ENCODE results near the gene PID1.
"Not testable (repeated sequence)": the region's sequence is repeated elsewhere in the genome, so short reads cannot be mapped to it uniquely, and the experiment has no call there.

PID1 gene

DNA sequence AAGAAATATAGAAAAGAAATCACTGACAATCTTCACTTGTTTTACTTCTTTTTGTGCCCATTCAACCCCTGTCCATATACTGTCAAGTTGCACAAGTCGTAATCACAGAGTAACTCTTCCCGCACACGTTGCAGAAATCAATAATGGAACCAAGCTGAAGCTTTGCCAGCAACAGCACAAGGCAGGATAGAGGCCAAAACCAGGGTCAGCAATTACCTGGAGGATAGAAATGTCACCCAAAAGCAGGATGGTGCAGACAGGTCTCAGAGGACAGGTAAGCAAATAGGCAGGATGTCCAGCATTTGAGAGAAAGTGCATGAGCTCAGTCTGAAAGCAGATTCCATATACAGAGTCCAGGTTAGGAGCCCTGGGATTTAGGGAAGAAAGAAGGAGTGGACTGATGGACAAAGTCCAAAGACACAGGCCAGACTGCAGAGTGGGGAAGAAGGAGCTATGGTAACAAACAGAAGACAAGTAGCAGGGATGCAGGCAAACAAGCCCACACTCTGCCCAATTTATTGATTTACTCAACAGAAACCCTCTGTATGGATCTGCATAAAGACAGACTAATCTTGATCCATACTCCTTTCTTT, 52.7 kb downstream of the PID1 start:
- no peak for DNase-seq

DNA sequence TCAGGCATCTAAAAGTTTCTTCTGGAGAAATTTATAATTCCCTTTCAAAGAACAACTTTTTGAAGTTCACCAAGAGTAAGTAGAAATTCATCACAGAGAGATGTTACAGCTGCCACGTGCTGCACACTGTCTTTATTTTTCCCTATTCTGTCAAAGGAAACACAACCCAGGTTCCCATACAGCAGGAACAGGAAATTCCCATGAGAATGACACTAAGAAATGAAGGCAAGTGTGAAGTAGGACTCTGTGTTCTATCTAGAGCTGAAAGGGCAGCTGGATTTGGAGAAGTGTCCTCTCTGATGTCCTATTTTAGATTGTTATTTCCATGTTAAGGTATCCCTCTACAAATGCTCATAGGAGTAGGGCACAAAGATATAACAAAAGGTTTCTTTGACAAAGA, 58.8 kb downstream of the PID1 start:
- DNase-seq = no peak

DNA sequence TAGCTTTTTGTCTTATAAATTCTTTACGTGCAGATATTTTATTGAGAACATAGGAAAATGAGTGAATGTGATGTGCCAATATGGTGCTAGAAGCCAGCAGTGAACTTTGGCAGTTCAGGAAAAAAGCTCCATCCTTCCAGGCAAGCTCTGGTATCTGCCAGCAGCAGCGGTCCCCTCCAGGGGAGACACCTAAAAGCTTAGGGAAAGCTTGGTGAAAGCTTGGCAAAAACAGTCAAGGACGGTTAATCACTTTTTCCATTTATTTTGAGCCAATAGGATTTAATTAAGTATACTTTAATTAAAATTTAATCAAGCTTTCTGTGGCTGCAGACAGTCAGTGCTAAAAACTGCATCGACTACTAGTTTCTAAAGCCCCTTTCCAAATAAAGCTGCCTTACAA, 60.4 kb downstream of the PID1 start:
- peak in 1 of 51 donors; percentile 3 for DNase-seq

DNA sequence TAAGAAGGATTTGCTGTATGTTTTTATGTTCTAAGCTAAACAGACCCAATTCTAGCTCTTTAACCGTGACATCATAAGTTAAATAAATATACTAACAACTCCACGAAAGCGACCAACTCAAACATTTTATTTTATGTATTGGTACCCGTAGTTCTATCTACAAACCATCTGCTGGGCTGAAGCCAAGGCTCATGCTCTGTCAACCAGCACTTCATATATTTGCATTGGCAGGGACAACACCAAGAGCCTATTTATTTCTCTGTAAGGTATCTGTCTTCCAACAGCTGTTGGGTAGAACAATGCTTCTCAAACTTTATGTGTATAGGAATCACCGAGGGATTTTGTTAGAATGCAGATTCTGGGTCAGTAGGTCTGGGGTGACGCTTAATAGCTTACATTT, 64.5 kb downstream of the PID1 start:
- DNase-seq = no peak

DNA sequence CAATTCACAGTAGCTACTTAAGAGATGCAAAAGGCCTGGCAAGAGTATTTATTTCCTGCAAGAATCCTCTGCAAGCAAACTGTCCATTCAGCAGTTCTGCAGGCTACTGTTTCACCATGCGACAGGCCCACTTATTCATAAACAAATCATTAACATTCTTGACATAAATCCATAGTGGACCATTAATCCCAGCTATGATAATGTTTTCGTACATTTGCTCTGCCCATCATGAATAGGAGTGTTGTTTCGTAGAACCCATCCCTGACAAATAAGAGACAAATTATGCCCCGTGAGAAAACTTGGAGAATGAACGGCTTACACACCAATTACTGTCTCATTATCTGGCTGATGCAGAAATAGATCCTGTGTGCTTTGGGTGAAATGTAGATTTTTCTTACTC, 65.4 kb downstream of the PID1 start:
- DNase-seq = peak in 1 of 51 donors; percentile 5

DNA sequence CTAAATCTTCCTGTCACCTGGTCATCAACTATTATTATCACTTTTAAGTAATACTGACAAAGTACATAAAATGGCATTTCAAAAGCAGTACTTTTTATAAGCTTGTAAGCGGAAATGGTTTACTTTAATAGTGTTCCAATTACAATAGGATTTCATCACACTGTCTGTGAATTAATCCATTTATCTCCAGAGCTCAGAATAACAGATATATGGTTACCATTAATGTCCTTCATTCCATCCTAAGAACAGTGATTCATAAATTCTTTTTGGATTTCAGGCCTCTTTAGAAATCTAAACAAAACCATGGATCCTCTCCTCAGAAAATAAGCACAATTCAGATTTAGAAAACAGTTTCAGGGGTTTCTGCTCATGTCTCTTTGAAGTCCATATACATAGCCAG, 68.4 kb downstream of the PID1 start:
- DNase-seq = no peak

DNA sequence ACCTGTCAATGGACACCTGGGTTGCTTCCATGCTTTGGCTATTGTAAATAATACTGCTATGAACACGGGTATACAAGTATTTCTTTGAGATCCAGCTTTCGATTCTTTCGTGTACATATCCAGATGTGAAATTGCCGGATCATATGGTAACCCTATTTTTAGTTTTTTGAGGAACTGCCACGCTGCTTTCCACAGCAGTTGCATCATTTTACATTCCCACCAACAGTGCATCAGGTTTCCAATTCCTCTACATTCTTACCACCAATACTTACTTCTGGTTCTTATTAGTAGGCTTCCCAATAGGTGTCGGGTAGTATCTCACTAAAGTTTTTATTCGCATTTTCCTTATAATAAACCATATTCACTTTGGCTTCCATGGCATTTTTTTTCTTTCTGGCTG, 69.6 kb downstream of the PID1 start:
- no peak for DNase-seq

DNA sequence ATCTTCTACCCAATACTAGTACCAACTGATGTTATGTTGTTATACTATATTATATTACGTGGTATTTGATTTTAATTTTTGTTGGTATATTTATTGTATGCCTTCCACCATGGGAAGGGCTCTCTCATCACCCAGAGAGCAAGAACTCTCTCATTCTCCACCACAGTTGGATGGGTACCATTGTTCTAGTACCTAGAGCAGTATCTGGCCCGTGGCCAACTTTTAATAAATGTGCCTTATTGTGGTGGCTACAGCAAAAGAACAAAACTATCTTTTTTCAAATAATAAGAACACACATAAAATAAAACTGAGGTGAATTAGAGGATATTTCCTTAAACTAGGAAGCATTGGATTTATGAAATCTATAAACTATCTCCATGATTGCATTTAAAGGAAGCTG, 71.8 kb downstream of the PID1 start:
- no peak for DNase-seq

DNA sequence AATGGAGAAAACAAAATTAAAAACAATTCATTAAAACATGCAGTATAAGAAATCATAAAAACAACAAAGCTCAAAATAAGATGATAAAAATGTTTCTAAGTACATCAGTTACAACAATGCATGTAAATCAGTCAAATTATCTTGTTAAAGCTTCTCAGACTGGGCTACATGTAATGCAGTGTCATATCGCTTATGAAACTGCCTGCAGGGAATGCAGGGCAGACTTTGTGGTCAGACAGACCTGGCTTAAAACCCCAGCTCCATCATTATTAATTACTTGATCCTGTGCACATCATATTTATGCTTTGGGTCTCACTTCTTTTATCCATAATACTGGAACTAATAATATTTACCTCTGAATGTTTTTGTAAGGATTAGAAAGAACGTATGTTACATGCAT, 74.6 kb downstream of the PID1 start:
- no peak for DNase-seq

DNA sequence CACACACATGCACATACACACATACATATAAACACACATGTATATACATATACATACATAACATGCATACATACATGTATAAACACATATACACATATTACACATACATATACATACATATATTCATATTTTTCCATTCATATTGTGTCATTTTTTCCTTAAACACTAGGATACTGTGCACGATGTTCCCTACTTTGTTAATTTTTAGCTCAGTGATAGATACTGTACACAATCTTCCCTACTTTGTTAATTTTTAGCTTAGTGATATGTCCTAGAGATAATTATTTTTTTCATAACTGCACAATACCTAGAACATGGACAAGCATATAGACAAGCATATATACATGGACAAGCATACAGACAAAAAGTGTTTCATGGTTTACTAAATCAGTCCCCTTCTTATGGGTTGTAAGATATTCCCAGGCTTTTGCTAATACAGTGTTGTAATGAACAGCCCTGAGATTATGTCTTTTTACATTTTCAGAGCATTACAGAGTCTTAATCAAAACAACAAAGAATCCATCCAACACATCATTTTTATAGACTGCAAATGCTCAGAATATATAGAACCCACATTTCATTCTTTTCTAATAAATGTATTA, 75.6 kb downstream of the PID1 start:
- no peak for DNase-seq

DNA sequence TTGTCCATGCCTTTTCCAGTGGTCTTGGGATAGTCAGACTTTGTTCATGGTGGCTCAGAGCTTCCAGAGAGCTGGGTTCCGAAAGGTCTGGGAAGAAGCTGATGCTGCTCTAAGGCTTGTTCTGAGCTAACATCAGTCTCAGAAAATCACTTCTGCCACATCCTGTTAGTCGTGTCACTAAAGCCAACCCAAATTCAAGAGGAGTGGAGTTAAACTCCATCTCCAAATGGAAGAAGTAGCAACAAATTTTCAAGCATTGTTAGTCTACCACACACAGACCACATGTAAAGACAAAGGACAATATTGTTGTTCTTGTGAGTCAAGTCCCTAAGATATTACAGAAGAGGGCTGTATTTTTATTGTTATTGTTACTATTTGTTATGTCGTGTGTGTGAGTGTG, 77.8 kb downstream of the PID1 start:
- no peak for DNase-seq

DNA sequence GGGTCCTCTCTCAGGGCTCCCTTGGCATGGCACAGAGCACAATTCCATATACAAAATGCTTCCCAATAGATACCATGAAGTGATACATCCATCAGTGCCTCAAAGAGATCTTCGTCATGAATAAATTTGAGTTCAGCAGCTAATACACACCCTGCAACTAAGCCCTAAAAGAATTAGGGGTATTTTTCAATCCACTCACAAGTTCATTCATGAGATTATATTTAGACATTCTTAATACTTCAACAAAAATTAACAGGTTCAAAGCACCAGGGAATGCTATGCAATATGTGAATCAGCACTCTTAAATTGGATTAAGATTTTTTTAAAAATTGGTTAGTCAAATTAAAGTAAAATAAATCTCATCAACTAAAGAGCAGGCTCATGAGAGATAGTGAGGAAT, 79.7 kb downstream of the PID1 start:
- DNase-seq = no peak

DNA sequence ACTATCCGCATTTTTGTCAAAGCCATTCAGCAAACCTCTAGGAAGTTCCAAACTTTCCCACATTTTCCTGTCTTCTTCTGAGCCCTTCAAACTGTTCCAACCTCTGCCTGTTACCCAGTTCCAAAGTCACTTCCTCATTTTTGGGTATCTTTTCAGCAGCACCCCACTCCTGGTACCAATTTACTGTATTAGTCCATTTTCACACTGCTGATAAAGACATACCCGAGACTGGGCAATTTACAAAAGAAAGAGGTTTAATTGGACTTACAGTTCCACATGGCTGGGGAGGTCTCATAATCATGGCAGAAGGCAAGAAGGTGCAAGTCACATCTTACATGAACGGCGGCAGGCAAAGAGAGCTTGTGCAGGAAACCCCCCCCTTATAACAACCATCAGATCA, 84.0 kb downstream of the PID1 start:
- not testable (repeated sequence) for DNase-seq

DNA sequence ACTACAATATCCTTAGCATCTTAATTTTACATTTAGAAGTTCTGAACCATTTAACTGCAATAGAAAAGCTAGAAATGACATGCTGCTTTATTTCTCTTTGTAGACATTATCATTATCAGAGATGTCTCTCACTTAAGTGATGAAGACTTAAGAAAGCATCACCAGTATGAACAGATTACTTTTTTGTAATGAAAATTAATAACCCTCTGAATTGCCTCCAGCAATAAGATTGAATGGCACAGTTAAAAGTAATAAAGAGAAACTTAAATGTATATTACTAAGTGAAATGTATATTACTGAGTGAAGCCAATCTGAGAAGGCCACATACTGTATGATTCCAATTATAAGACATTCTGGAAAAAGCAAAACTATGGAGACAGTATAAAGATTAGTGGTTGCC, 89.4 kb downstream of the PID1 start:
- DNase-seq = no peak

DNA sequence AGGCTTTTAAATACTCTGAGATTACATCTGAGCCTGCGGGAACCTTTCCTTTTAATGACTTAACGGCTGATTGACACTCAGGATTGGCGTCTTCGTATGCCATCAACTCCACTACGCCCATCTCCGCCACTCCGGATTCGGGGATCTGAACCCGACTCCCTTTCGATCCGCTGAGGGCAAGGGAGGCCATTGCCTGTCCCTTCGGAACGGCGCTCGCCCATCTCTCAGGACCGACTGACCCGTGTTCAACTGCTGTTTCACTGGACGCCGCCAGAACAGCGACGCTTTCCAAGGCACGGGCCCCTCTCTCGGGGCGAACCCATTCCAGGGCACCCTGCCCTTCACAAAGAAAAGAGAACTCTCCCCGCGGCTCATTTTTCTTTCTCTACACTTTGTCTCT, 90.4 kb downstream of the PID1 start:
- DNase-seq = no peak

DNA sequence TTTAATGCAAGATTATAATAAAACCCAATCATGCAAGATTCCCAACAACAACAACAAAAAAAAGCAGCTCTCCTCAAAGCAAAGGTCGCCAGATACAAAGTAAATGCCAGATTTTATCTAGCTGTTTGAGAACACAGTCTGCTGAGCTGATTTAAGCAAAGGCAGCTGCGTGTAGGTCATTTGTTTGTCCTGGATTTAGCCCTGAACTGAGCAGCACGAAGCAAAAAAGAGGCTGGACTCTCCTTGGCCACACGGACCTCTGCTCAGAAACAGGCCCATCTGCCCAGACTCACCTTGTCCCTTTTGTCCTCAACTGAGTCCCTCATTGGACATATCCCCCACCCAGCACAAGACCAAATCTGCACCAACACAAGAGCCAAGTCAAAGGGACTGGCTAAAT, 91.5 kb downstream of the PID1 start:
- DNase-seq = no peak

DNA sequence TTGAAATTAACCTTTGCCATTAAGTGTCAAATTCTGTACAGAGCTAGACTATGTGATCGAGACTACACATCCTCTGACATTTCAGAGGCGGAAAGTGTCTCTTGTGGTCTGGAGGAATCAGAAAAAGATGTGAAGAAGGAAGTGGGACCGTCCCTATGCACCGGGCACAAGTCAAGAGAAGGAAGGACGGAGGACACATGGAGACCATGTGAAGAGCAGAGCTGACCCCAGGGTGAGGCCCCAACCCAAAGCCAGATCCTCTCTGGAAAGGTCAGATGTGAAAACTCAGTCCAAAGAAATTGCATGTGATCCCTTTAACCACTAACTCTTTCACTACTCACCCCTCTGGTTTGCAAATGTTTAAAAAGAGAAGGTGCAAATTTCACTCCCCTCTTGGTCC, 92.4 kb downstream of the PID1 start:
- DNase-seq = no peak

DNA sequence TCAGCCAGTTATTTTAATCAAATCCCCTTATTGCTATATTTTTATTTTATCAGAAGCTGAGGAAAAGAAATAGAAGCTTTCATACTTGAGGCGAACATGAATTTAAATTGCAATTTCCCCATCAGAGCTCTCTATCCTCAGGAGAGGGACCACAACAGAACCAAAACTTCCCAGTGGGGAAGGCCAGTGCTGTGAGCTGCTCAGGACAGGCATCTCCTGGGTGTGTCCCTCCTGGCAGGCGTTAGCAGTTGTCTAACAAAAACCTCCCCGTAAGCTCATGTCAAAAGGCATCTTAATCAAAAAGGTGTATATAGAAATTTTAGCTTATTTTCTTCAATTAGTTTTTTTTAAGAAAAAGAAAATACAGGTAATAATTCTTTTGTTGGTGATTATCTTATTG, 93.0 kb downstream of the PID1 start:
- no peak for DNase-seq

DNA sequence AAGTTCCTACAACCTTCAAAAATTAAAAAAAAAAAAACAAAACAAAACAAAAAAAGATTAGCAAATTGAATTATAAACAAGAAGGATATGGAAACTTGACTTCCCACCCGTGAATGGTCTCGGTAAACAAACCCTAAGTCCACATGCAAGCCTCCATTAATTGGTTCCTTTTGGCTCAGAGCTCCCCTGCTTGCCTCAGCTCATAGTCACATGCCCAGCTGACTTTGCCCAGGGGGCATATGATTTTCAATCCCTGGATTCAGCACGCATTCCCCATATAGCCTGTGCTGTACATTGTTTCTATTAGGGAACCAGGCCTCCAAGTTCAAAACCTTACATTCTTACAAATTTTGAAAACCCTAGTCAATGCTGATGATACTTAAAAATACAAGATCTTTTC, 95.0 kb downstream of the PID1 start:
- no peak for DNase-seq

DNA sequence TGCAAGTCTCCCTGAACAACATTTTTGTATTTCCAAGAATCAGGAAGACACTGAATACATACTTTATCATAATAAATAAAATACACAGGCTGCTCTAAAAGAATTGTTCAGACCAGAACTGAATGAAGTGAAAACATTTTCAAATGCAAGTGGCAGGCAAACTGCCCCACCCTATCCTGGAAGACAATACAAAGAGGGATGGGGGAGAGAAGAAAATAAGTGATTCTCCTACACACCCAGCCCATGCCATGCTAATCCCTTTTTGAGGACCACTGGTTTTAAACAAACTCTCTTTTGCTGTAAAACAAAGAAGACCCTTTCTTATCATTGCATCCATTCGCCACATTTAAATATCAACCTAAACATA, 95.6 kb downstream of the PID1 start:
- DNase-seq = no peak

DNA sequence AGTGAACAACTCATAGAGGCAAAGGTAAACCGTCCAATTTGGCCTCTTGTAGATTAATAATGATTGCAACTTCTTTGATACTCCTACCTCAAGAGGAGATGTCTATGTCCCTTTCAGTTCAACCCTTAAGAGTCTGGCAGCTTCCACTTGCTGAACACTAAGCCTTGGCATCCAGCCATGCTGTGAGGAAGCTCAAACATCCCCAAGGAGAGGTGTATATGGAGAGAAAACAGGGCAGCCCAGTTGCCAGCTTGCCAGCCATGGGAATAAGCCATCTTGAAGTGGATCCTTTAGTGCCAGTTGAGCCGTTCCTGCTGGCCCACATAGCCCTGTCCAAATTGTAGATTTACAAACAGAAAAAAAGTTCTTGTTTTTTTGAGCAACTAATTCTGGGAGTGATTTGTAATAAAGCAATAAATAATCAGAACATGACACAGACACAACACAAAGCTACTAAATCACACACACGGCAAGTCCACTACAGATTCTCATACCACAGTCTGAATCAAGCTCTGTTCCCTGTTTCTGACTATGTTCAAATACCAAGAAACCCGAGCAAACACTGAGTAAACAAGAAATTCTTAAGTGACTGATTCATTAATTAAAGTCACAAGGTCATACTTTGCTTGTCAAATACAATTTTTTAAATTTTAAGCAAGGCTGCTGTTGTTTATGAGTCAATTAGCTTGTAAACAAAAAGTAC, 96.1 kb downstream of the PID1 start:
- no peak for DNase-seq

DNA sequence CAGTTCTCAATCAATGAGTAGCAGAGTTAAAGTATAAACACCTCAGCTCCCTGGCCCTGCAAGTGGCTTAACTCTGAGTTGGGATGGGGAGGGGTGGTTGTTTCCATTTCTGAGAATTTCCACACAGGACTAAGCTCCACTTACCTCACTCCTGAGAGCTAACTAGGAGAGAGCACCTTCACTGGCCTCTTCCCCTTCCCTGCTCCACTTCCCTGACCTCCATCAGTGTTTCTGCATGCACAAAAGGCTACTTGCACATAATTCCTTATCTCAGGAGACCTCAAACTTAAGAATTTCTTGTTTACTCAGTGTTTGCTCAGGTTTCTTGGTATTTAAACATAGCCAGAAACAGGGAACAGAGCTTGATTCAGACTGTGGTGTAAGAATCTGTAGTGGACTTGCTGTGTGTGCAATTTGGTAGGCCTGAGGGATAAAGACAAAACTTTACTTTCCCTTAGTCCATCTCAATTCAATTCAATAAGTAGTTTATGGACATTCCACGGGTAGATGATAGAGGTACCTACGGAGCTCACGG, 97.2 kb downstream of the PID1 start:
- DNase-seq = no peak

DNA sequence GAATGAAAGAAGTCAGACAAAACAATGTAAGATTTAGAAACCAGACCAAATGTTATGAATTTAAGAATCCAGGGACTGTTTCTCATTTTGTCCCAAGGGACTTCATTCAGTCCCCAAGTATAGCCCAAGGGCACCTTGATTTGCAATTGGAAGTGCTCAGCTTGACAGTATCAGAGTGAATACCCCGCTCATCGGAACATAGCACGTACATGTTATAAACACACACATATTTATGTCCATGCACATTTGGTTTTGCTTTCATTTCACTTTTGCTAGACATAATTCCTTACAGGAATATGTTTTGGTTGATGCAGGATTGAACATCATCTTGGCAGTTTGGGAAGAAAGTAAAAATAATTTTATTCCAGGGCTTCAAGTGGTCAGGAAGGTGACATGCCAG, 100.2 kb downstream of the PID1 start:
- DNase-seq = no peak
